Muscle of back (tissue), 13 donors: Measurements from ENCODE around the gene CHSY1. TPM values are rescaled to one million over a fixed set of nuclear protein-coding genes. Genes with fewer than 3 reads are reported as not detected.
"Not testable (repeated sequence)": the region's sequence is repeated elsewhere in the genome, so short reads cannot be mapped to it uniquely, and the experiment has no call there.

Experiments used
- DNase-seq, 3 donors: peaks; one replicate each; pipeline versions ENCODE4 v3.0.0 to v3.0.0-alpha.2; 2013
- long read RNA-seq, 9 donors: transcript quantifications; one replicate each; lab custom pipeline, GENCODE V29; 2026
- polyA plus RNA-seq, 10 donors: library from polyadenylated mRNA; unstranded; fragments of 120-200 nt; gene quantifications; one replicate each; pipeline ENCODE4 v1.2.1, GENCODE V29; 2013; ENCODE audit not compliant: insufficient read length in 10 of 10

The CHSY1 gene
- polyA plus RNA-seq = 10 to 100 TPM; 31.2 to 48.4 (median 37.8) TPM
- long read RNA-seq, donor 1, full-length matches to known transcripts = 10 of 17 reads
- long read RNA-seq, donor 1, partial matches to known transcripts = 7 of 17 reads
- long read RNA-seq, donor 1, other reads (novel, unspliced or antisense) = 0 of 17 reads
- long read RNA-seq, donor 2, full-length matches to known transcripts = 16 of 64 reads
- long read RNA-seq, donor 2, partial matches to known transcripts = 48 of 64 reads
- long read RNA-seq, donor 2, other reads (novel, unspliced or antisense) = 0 of 64 reads
- long read RNA-seq, donor 3 = 0 reads
- long read RNA-seq, donor 4, full-length matches to known transcripts = 18 of 18 reads
- long read RNA-seq, donor 4, partial matches to known transcripts = 0 of 18 reads
- long read RNA-seq, donor 4, other reads (novel, unspliced or antisense) = 0 of 18 reads
- long read RNA-seq, donor 5, full-length matches to known transcripts = 9 of 36 reads
- long read RNA-seq, donor 5, partial matches to known transcripts = 27 of 36 reads
- long read RNA-seq, donor 5, other reads (novel, unspliced or antisense) = 0 of 36 reads
- long read RNA-seq, donor 6, full-length matches to known transcripts = 4 of 14 reads
- long read RNA-seq, donor 6, partial matches to known transcripts = 10 of 14 reads
- long read RNA-seq, donor 6, other reads (novel, unspliced or antisense) = 0 of 14 reads
- long read RNA-seq, donor 7, full-length matches to known transcripts = 4 of 4 reads
- long read RNA-seq, donor 7, partial matches to known transcripts = 0 of 4 reads
- long read RNA-seq, donor 7, other reads (novel, unspliced or antisense) = 0 of 4 reads
- long read RNA-seq, donor 8, full-length matches to known transcripts = 7 of 13 reads
- long read RNA-seq, donor 8, partial matches to known transcripts = 6 of 13 reads
- long read RNA-seq, donor 8, other reads (novel, unspliced or antisense) = 0 of 13 reads
- long read RNA-seq, donor 9, full-length matches to known transcripts = 2 of 2 reads
- long read RNA-seq, donor 9, partial matches to known transcripts = 0 of 2 reads
- long read RNA-seq, donor 9, other reads (novel, unspliced or antisense) = 0 of 2 reads

- DNase-seq = peak; percentile 94 to 98 (median 97)
Measured at GRCh38 chr15:101251830-101252820, at the start of gene CHSY1. Gene CHSY1, minus strand, starts transcription at chr15:101252048. Its CDS starts 592 bp downstream, at chr15:101251456.

GRCh38 chr15:101296418-101297405 is 44.9 kb upstream of the CHSY1 start:
- peak in 1 of 3 donors; percentile 3 for DNase-seq

- DNase-seq = peak in 2 of 3 donors; percentile 46 to 63
Measured at GRCh38 chr15:101295607-101296161, 43.8 kb upstream of the CHSY1 start.

- peak; percentile 96 to 99 (median 97) for DNase-seq
Measured at GRCh38 chr15:101294731-101295606, 43.1 kb upstream of the CHSY1 start, which contains the start of gene SNRPA1. Gene SNRPA1, minus strand, starts transcription at chr15:101295248. Its CDS starts 70 bp downstream, at chr15:101295178.

- no peak for DNase-seq
Measured at GRCh38 chr15:101293122-101293521, 41.3 kb upstream of the CHSY1 start.

- no peak for DNase-seq
Measured at GRCh38 chr15:101288905-101289513, 37.2 kb upstream of the CHSY1 start.

- DNase-seq = not testable (repeated sequence)
Measured at GRCh38 chr15:101287342-101287741, 35.5 kb upstream of the CHSY1 start.

- DNase-seq = no peak
Measured at GRCh38 chr15:101286471-101287114, 34.7 kb upstream of the CHSY1 start.

- no peak for DNase-seq
Measured at GRCh38 chr15:101283931-101284330, 32.1 kb upstream of the CHSY1 start.

- no peak for DNase-seq
Measured at GRCh38 chr15:101280007-101280406, 28.2 kb upstream of the CHSY1 start.

GRCh38 chr15:101277943-101278564 is 26.2 kb upstream of the CHSY1 start:
- DNase-seq = peak in 1 of 3 donors; percentile 28

- DNase-seq = peak; percentile 91 to 97 (median 95)
Measured at GRCh38 chr15:101277038-101277822, 25.4 kb upstream of the CHSY1 start, which contains the start of gene SELENOS. Gene SELENOS, minus strand, starts transcription at chr15:101277485. Its CDS starts 68 bp downstream, at chr15:101277417.

- no peak for DNase-seq
Measured at GRCh38 chr15:101276501-101277037, 24.7 kb upstream of the CHSY1 start.

- DNase-seq = no peak
Measured at GRCh38 chr15:101275018-101275417, 23.2 kb upstream of the CHSY1 start.

GRCh38 chr15:101273534-101273933 is 21.7 kb upstream of the CHSY1 start:
- no peak for DNase-seq
